ENCODE data around the gene LAMC1.

DNA sequence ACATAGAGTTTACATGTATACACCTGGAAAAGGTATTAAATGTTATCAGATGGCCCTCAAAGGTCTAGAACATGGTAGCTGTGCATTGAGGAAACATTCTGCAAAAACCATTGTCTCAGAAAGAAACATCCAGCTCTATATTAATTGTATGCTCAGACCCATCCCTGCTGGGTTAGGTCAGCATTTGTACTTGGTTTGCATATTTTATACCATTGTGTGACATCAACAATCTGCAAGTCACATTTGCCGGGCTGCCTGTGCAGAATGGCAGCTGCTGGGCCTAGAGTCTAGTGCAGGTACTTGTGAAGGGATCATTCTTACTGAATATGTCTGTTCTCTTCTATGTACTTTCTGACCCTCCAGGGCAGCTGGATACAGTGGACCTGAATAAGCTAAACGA lies 119.0 kb downstream of the LAMC1 start:
- TF ChIP-seq, protein P1, sequence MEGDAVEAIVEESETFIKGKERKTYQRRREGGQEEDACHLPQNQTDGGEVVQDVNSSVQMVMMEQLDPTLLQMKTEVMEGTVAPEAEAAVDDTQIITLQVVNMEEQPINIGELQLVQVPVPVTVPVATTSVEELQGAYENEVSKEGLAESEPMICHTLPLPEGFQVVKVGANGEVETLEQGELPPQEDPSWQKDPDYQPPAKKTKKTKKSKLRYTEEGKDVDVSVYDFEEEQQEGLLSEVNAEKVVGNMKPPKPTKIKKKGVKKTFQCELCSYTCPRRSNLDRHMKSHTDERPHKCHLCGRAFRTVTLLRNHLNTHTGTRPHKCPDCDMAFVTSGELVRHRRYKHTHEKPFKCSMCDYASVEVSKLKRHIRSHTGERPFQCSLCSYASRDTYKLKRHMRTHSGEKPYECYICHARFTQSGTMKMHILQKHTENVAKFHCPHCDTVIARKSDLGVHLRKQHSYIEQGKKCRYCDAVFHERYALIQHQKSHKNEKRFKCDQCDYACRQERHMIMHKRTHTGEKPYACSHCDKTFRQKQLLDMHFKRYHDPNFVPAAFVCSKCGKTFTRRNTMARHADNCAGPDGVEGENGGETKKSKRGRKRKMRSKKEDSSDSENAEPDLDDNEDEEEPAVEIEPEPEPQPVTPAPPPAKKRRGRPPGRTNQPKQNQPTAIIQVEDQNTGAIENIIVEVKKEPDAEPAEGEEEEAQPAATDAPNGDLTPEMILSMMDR (IDR thresholded peaks at IDR 0.05) = no peak
- TF ChIP-seq POLR2A (IDR thresholded peaks at IDR 0.05) = no peak
- no peak for TF ChIP-seq POLR2AphosphoS5 (IDR thresholded peaks at IDR 0.05)
